Skin epidermis (tissue), 12 donors: ENCODE results near the gene MYT1.
"Not testable (repeated sequence)": the region's sequence is repeated elsewhere in the genome, so short reads cannot be mapped to it uniquely, and the experiment has no call there.

Source experiments
- H3K27ac ChIP-seq, 21 experiments: fragments of 200-600 bp; sonication (generic) in 11 of 21; one replicate each; pipeline ENCODE4 v1.5.0; 2020; ENCODE audit warnings: mild to moderate bottlenecking in 3 of 21, inconsistent platforms in 2 of 21, moderate library complexity in 2 of 21
- H3K4me3 ChIP-seq, 7 experiments: fragments of 200-600 bp; sonication (generic) in 2 of 7; one replicate each; pipeline ENCODE4 v1.5.0; 2020; ENCODE audit warnings: inconsistent platforms in 2 of 7, mild to moderate bottlenecking in 2 of 7, moderate library complexity in 1 of 7

MYT1 gene

DNA sequence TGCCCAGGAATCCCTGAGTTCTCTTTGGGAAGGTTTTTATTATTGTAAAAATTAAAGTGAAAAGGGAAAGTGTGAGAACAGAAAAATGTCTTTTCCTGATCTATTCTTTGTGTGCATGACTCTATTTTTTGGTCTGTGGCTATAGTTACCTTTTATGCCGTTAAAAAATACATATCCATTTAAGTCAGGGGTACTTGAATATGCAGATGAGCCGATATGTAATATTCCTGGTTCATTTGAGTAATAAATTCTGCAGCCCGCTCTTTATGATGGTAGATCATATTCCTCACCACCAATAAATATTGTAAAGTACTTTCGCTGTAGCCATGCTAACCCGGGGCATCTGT is 503 bp upstream of the MYT1 start:
- Histone ChIP-seq H3K27ac (no peak overlapping the region), H3K4me3 (no peak overlapping the region)

DNA sequence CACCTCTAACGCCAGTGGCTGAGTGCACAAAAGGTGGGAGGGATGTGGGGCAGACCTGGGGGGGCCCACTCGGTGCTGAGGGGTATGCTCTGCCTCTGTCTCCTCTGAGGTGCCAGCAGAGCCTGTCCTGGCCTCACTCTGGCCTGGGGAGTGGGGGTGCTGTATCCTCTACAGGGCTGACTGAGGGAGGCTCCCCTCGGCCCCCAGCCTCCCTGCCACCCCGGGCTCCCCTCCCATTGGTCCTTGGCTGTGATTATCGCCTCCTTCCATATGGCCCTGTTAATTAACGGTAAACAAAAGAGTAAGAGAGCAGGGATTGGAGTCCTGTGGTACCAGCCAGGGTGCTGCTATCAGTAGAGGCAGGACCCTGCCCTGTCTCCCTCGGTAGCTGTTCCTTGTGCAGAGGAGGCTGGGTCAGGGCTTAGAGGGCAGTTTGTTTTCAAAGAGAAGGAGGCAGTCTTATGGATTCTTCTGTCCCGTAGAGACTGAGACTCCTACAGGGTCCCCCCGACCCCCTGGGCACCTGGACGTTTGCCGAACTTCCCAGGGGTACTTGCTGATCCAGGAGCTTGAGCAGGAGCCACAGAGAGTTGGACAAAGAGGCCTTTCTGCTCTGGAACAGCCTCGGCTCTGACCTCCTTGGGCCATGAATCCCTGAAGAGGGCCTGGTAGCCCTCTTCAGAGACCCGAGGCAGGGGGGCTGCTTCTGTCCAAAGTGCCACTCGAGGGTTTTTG is 1.8 kb downstream of the MYT1 start:
- no peak overlapping the region for H3K27ac ChIP-seq
- no peak overlapping the region for H3K4me3 ChIP-seq

DNA sequence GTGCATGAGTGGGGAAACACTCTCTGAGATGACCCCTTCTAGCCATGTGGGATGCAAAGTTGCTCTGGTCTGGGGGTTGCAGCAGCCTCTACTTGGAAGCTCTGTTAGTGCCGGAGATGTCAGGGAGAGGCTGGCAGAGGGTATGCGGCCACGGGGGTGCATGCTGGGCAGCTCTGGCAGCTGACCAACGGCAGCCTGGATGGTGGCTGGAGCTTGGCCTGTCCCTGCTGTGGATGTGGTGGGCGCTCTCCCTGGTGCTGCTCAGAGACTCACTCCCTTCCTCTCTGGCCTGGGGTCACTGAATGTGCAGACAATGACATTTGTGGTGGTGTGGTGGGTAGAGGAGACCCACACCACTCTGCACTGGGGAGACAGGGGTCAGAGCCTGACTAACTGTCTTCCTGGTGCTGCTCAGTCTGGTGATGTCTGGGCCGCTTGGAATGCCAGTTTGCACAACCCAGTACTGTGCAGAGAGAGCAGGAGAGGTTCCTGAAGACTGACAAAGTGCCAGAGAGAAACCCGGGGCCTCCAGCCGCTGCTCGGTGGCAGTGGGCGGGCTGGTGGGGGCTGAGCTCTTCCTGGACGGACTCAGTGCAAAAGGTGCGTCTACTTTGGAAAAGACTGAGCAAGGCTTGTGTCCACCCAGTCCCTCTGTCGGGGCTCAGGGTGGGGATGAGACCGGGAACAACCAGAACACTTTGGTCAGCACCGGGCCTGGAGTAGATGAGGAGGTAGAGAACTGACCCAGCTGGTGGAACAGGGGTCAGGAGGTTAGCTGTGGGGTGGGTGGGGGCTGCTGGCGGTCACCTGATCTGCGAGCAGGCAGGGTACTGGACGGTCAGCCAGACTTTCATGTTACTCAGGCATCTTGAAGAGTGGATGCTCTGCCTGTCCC is 2.7 kb downstream of the MYT1 start:
- Histone ChIP-seq H3K27ac (peak overlapping the region in 3 of 21 experiments; percentile 21 to 60 (median 23)), H3K4me3 (no peak overlapping the region)

DNA sequence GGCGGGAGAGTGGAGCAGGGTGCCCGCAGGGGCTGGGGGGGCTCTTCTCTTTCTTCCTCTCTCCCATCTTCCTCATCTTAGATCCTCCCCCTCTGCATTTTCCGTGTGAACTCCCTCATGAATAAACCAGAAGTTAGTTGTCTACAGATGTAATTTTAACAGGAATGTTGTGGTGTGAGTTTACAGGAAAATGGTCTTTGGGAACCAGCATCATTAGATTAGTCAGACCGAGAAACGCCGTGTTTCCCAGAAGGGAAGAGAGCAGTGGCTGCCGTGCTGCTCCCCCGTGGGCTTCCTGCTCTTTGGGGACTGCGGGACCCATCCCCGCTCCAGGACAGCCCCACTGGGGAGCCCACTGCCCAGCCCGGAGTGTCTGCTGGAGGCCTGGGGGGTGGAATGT is 3.4 kb downstream of the MYT1 start:
- H3K27ac ChIP-seq, result peak overlapping the region in 4 of 21 experiments; percentile 36 to 60 (median 50)

DNA sequence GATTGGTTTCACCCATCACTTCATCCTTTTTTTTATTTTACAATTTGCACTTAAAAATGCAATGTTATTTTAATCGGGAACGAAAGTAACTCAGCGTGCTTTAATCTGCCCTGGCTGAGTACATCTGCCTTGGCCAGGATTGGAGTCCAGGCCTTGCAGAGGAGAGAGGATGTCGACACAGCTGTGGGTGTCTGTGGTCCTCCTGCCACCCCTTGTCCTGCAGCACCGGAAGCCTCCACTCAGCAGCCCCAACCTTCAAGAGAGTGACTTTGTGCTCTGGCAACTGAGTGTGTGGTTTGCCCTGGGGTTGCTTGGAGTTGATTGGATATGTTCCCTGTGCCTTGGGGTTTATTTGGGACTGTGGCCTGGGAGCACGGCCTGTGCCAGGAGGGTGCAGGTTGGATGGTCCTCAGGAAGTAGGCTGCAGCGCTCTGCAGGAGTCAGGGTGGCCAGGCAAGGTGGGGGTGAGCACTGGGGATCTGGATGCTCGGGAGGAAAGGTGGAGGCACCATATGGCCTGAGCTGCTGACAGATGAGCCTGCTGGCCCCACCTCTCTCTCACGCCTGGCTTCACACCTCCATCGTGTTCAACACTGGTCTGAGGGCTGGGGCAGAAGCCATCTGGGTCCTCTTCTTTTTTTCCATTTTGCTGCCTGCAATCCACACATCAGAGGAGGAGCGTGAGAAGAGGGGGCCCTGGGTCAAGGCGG is 4.3 kb downstream of the MYT1 start:
- Histone ChIP-seq H3K27ac (peak overlapping the region in 5 of 21 experiments; percentile 5 to 60 (median 44)), H3K4me3 (no peak overlapping the region)

More for the DNA sequence above, 3.4 kb downstream of the MYT1 start:
- no peak overlapping the region for H3K4me3 ChIP-seq

DNA sequence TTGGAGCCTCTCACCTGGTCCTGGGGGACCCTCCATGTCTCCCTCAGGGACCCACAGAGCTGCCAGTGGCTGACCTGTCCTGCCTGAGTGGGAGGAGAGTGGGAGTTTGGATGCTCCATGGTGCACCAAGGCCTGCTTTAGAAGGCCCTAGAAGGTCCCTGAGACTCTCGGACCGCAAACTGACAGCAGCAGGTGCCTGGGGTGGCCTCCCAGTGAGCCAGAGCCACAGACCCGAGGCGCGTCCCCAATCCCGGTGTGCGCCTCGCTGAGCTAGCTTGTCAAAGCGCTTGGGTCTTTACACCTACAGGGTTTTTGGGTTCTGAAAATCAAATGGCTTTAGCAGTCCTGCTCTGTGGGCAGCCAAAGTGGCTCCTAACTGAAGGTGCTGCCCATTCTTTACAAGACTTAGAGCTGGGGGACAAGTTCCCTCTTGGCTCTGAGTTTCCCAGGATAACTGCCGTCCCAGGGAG is 4.9 kb downstream of the MYT1 start:
- H3K4me3 ChIP-seq, result no peak overlapping the region
- peak overlapping the region in 3 of 21 experiments; percentile 5 to 53 (median 44) for H3K27ac ChIP-seq

DNA sequence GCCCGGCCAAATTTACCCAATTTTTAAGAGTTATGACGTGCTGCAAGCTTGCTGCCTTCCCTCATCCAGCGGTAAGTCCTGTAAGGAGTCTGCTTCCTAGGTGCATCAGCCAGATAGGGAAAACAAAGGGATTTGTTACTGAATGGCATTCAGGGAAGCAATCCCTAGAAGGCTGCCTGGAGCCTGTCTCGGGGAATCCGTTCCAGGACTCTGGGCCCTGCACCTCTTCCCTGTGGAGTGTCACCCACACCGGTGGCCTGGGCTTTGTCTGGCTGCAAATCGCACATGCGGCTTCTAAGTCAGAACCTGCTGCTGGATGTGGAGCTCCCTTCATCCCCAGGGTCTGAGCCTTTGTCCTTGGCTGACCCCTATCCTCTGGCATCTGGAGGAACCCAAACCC is 7.0 kb downstream of the MYT1 start:
- H3K27ac ChIP-seq, result no peak overlapping the region
- H3K4me3 ChIP-seq, result no peak overlapping the region

GRCh38 chr20:64173116-64173515 is 8.9 kb downstream of the MYT1 start:
- H3K4me3 ChIP-seq, result no peak overlapping the region
- no peak overlapping the region for H3K27ac ChIP-seq

- no peak overlapping the region for H3K4me3 ChIP-seq
- H3K27ac ChIP-seq, result no peak overlapping the region
Measured at GRCh38 chr20:64176551-64176950, 12.3 kb downstream of the MYT1 start.

DNA sequence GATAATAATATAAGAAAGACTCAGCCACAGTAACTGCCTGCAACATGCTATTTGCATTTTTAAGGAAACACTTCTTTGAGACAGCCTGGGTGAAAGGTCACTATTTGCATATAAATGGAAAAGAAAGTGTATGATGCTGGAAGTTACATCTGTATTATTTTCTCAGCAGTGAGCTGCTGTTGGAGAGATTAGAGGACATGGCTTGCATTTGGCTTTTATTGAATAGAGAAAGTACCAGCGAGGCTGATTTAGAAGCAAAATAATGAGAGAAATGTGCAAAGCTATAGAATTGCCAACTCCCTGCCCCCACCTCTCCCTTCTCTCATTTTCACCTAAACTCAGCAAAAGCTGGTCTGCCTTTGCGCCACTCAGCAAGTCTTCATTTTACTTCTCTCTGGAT is 12.7 kb downstream of the MYT1 start:
- Histone ChIP-seq H3K27ac (no peak overlapping the region), H3K4me3 (no peak overlapping the region)

DNA sequence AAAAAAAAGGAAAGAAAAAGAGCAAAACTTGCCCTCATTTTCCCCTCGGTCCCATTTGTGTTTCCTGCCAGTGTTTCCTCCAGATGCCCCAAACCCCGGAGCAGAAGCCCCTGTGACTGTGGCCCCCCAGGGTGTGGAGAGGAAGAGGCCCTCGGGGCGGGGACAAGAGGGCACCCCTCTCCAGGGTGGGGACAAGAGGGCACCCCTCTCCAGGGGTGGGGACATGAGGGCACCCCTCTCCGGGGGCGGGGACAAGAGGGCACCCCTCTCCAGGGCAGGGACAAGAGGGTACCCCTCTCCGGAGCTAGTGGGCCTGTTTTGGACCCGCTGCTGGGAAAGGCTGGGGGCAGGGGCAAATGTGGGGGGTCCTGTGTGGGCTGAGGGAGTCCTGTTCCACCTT is 13.1 kb downstream of the MYT1 start:
- no peak overlapping the region for H3K27ac ChIP-seq
- no peak overlapping the region for H3K4me3 ChIP-seq

DNA sequence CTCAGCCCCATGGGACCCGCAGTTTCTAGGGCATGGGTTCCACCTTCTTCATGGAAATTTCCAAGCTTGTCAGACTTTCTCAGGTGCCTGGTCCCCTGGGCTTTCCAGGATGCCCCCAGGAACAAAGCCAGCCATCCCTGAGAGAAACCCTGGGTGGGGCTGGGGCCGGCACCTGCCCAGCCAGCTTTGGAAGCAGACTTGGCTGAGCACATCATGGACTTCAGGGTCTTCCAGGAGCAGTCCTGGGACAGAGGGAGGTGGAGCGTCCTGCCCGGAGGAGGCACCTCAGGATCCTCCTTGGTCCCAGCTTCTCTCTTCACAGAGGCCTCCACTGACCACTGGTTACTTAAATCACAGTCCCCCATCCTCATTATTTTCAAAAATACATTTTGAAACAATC is 13.5 kb downstream of the MYT1 start:
- Histone ChIP-seq H3K4me3 (no peak overlapping the region), H3K27ac (no peak overlapping the region)

DNA sequence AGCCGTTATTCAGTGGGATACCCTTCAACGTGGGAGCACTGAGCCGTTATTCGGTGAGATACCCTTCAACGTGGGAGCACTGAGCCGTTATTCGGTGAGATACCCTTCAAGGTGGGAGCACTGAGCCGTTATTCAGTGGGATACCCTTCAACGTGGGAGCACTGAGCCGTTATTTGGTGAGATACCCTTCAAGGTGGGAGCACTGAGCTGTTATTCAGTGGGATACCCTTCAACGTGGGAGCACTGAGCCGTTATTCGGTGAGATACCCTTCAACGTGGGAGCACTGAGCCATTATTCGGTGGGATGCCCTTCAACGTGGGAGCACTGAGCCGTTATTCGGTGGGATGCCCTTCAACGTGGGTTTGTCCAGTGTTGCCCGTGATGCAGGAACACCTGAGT is 14.7 kb downstream of the MYT1 start:
- H3K27ac ChIP-seq, H3K4me3 ChIP-seq: not testable (repeated sequence)

GRCh38 chr20:64179805-64180204 is 15.6 kb downstream of the MYT1 start:
- H3K4me3 ChIP-seq, result no peak overlapping the region
- H3K27ac ChIP-seq, result no peak overlapping the region

- no peak overlapping the region for H3K4me3 ChIP-seq
- no peak overlapping the region for H3K27ac ChIP-seq
Measured at GRCh38 chr20:64180673-64181072, 16.4 kb downstream of the MYT1 start.

GRCh38 chr20:64181391-64181790 is 17.1 kb downstream of the MYT1 start:
- no peak overlapping the region for H3K27ac ChIP-seq
- H3K4me3 ChIP-seq, result no peak overlapping the region

- no peak overlapping the region for H3K4me3 ChIP-seq
- no peak overlapping the region for H3K27ac ChIP-seq
Measured at GRCh38 chr20:64182146-64182865, 18.1 kb downstream of the MYT1 start.

DNA sequence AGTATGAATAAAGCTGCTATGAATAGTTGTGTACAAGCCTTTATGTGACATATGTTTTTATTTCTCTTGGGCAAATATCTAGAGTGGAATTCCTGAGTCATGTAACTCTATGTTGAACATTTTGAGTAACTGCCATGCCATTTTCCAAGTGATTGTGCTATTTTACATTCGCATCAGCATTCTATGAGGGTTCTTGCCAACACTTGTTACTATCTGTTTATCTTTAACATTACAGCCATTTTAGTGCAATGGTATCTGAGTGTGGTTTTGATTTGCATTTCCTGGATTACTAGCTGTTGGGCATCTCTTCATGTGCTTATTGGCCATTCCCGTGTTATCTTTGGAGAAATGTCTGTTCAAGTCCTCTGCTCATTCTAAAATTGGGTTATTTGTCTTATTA is 19.1 kb downstream of the MYT1 start:
- no peak overlapping the region for H3K27ac ChIP-seq
- H3K4me3 ChIP-seq, result no peak overlapping the region

DNA sequence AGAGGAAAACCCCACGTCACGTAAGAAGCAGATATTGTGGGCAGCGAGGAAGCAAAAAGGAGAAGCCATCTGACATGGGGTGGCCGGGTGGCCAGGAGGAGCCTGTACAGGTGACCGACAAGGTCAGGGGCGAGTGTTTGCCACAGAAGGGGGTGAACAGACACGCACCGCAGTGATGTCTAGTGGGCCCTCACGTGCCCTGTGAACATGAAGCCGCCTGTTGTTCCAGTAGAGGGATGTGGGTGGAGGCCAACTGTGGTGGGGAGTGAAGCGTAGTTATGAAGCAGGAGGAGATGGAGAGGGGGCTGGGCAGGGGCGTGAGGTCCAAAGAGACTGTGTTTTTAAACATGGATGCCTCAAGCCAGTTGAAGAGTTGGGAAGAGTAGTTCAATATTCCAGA is 20.5 kb downstream of the MYT1 start:
- no peak overlapping the region for H3K27ac ChIP-seq
- no peak overlapping the region for H3K4me3 ChIP-seq
